ENCODE data around the gene APBA1. TPM values are rescaled to one million over a fixed set of nuclear protein-coding genes. Genes with fewer than 3 reads are reported as not detected.

The APBA1 gene
- total RNA-seq, 1 experiment from 2014 or later = 1.8 TPM

DNA sequence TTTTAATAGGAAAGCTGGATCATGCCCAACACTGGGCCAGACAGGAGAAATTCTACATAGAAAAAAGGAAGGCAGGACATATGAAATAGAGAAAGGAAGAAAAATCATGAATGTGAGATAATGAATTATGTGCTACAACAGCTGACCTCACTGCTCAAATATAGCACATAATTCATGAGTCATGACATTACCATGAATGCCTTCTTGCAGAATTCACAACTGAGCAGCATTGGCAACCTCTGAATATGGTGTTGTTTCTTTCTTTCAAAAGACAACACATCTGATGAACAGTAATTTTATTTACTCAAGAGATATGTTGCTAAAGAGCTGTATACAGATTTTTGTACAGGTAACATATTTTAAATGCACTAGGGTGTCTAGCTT lies 34.4 kb downstream of the APBA1 start:
- no peak overlapping the region for H3K56ac ChIP-seq (ENCODE audit: insufficient read length, low read depth, low read length)
- H3K27ac ChIP-seq (ENCODE audit: insufficient read length, low read depth, low read length) = no peak overlapping the region
- no peak overlapping the region for H4K8ac ChIP-seq (replicated peaks; ENCODE audit: insufficient read length, low read depth, low read length)
- no peak overlapping the region for H2BK20ac ChIP-seq (ENCODE audit: low read depth, low read length, poor library complexity, severe bottlenecking)
- no peak overlapping the region for H2BK5ac ChIP-seq (ENCODE audit: insufficient read length, low read length)
- H3K27me3 ChIP-seq (ENCODE audit: insufficient read depth, low read length) = no peaks in the 10 kb centered on the region
- H3K9me3 ChIP-seq (ENCODE audit: control insufficient read depth, low read depth, low read length) = no peaks in the 10 kb centered on the region
- H3K4me1 Mint-ChIP-seq = 0 out of 4 replicates have a peak, but pooled peaks cover 0 to 2% of the 10 kb centered on the region in 2 experiments
- H3K27me3 Mint-ChIP-seq (ENCODE audit: low read depth) = no peaks in the 10 kb centered on the region
- H3K79me2 ChIP-seq (ENCODE audit: insufficient read depth, low read length) = no peaks in the 10 kb centered on the region
- no peak overlapping the region for H3K27ac Mint-ChIP-seq
- H3K23ac ChIP-seq (ENCODE audit: insufficient read length, low read depth, low read length) = no peak overlapping the region
- H3K23me2 ChIP-seq (ENCODE audit: insufficient read length, low read depth, low read length, poor library complexity, severe bottlenecking) = no peaks in the 10 kb centered on the region
- H3K4me3 Mint-ChIP-seq = no peak overlapping the region
- no peak overlapping the region for H2BK15ac ChIP-seq (ENCODE audit: low read depth, low read length)
- H3K79me1 ChIP-seq (ENCODE audit: insufficient read depth, low read depth, low read length, poor library complexity, severe bottlenecking) = no peaks in the 10 kb centered on the region
- no peaks in the 10 kb centered on the region for H4K20me1 ChIP-seq (ENCODE audit: control insufficient read depth, insufficient read depth, insufficient read length)
- no peaks in the 10 kb centered on the region for H3K36me3 Mint-ChIP-seq (ENCODE audit: insufficient read depth in 1 of 3, low read depth in 3 of 3)
- peaks cover 0 to 3% of the 10 kb centered on the region in 2 experiments; a peak in 1 of 5 replicates for H3K9me3 Mint-ChIP-seq
- TF ChIP-seq, protein P1, sequence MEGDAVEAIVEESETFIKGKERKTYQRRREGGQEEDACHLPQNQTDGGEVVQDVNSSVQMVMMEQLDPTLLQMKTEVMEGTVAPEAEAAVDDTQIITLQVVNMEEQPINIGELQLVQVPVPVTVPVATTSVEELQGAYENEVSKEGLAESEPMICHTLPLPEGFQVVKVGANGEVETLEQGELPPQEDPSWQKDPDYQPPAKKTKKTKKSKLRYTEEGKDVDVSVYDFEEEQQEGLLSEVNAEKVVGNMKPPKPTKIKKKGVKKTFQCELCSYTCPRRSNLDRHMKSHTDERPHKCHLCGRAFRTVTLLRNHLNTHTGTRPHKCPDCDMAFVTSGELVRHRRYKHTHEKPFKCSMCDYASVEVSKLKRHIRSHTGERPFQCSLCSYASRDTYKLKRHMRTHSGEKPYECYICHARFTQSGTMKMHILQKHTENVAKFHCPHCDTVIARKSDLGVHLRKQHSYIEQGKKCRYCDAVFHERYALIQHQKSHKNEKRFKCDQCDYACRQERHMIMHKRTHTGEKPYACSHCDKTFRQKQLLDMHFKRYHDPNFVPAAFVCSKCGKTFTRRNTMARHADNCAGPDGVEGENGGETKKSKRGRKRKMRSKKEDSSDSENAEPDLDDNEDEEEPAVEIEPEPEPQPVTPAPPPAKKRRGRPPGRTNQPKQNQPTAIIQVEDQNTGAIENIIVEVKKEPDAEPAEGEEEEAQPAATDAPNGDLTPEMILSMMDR (conservative IDR thresholded peaks at IDR 0.05) = no peak
- no peak overlapping the region for H2BK12ac ChIP-seq (ENCODE audit: insufficient read length, low read depth, low read length)
- H3K4me2 ChIP-seq (ENCODE audit: insufficient read depth, insufficient read length, low read length) = no peak overlapping the region
- no peak overlapping the region for H3T11ph ChIP-seq (ENCODE audit: low read length)
- H2AK5ac ChIP-seq (ENCODE audit: insufficient read length, low read length) = no peak overlapping the region
- no peak overlapping the region for H3K9ac ChIP-seq (ENCODE audit: extremely low read depth, insufficient read length, low read length)
- H4K91ac ChIP-seq (ENCODE audit: insufficient read length, low read depth, low read length) = no peak overlapping the region
- no peak overlapping the region for H3K4ac ChIP-seq (ENCODE audit: low read depth, low read length)
- H4K5ac ChIP-seq (ENCODE audit: insufficient read length, low read depth, low read length) = no peak overlapping the region
- H2AFZ ChIP-seq (ENCODE audit: low read length) = no peak overlapping the region
- H3K14ac ChIP-seq (ENCODE audit: insufficient read depth, low read length) = no peak overlapping the region
- DNase-seq = no peak
- H3K18ac ChIP-seq (ENCODE audit: insufficient read length, low read depth, low read length) = no peak overlapping the region
- H2BK120ac ChIP-seq (ENCODE audit: low read depth, low read length, poor library complexity, severe bottlenecking) = no peak overlapping the region
- no peaks in the 10 kb centered on the region for H3K4me1 ChIP-seq (ENCODE audit: insufficient read depth, low read length)

Measured in H9 (cell line).